Astrocyte (in vitro differentiated cells and primary cell): ENCODE data around the gene UTS2R. TPM values are rescaled to one million over a fixed set of nuclear protein-coding genes. Genes with fewer than 3 reads are reported as not detected.
"Not testable (repeated sequence)": the region's sequence is repeated elsewhere in the genome, so short reads cannot be mapped to it uniquely, and the experiment has no call there.

Source experiments
- DNase-seq: peaks from one replicate; pipeline ENCODE4 v3.0.0-alpha.2; 2010; ENCODE audit warnings: low read depth
- FAIRE-seq: peaks from 2 replicates; lab custom pipeline; 2011; peaks lifted over from hg19 to GRCh38; lab: Jason Lieb, UNC
- H2AFZ ChIP-seq: 2 replicates; pipeline ENCODE4 v1.6.0; 2012; ENCODE audit warnings: low read depth, low read length, inconsistent platforms
- H3K27ac ChIP-seq: 2 replicates; pipeline ENCODE4 v1.5.1; 2011; ENCODE audit warnings: low read depth, low read length, inconsistent platforms
- H3K27me3 ChIP-seq: 2 replicates; pipeline ENCODE4 v1.6.0; 2011; ENCODE audit warnings: low read length, inconsistent platforms; ENCODE audit not compliant: insufficient read depth
- H3K36me3 ChIP-seq: 2 replicates; pipeline ENCODE4 v1.5.1; 2011; ENCODE audit warnings: low read length, inconsistent platforms; ENCODE audit not compliant: insufficient read depth
- H3K4me1 ChIP-seq: 2 replicates; pipeline ENCODE4 v1.5.1; 2011; ENCODE audit warnings: low read length, inconsistent platforms; ENCODE audit not compliant: insufficient read depth
- H3K4me2 ChIP-seq: 2 replicates; pipeline ENCODE4 v1.6.0; 2012; ENCODE audit warnings: low read length, inconsistent platforms
- H3K4me3 ChIP-seq: 2 replicates; pipeline ENCODE4 v1.5.1; 2011; ENCODE audit warnings: low read depth, mild to moderate bottlenecking, low read length, inconsistent platforms; ENCODE audit not compliant: insufficient read depth
- H3K79me2 ChIP-seq: 2 replicates; pipeline ENCODE4 v1.6.0; 2012; ENCODE audit warnings: mild to moderate bottlenecking, low read length, inconsistent platforms; ENCODE audit not compliant: insufficient read depth
- H3K9ac ChIP-seq: 2 replicates; pipeline ENCODE4 v1.6.0; 2012; ENCODE audit warnings: mild to moderate bottlenecking, low read length, inconsistent platforms
- H3K9me3 ChIP-seq: 2 replicates; pipeline ENCODE4 v1.5.1; 2012; ENCODE audit warnings: low read depth, mild to moderate bottlenecking, low read length, inconsistent platforms; ENCODE audit not compliant: insufficient read depth
- H4K20me1 ChIP-seq: 2 replicates; pipeline ENCODE4 v1.6.0; 2012; ENCODE audit warnings: low read length, inconsistent platforms; ENCODE audit not compliant: insufficient read depth
- H3K27ac Mint-ChIP-seq: one replicate; pipeline ENCODE4 v1.8.0; 2021; ENCODE audit warnings: mild to moderate bottlenecking, mixed read lengths; ENCODE audit not compliant: unreplicated experiment
- H3K27me3 Mint-ChIP-seq: one replicate; pipeline ENCODE4 v1.8.0; 2021; ENCODE audit warnings: low read depth, mixed read lengths; ENCODE audit not compliant: unreplicated experiment
- H3K36me3 Mint-ChIP-seq: one replicate; pipeline ENCODE4 v1.8.0; 2021; ENCODE audit warnings: low read depth, mixed read lengths; ENCODE audit not compliant: unreplicated experiment
- H3K4me1 Mint-ChIP-seq: one replicate; pipeline ENCODE4 v1.8.0; 2021; ENCODE audit warnings: low read depth, mixed read lengths; ENCODE audit not compliant: unreplicated experiment
- H3K4me3 Mint-ChIP-seq: one replicate; pipeline ENCODE4 v1.8.0; 2021; ENCODE audit warnings: mild to moderate bottlenecking, moderate library complexity, mixed read lengths; ENCODE audit not compliant: unreplicated experiment
- H3K9me3 Mint-ChIP-seq: one replicate; pipeline ENCODE4 v1.8.0; 2021; ENCODE audit warnings: mild to moderate bottlenecking, mixed read lengths; ENCODE audit not compliant: unreplicated experiment
- EZH2 ChIP-seq: IDR thresholded peaks from 2 replicates; pipeline ENCODE4 v1.6.1; 2012; ENCODE audit warnings: mild to moderate bottlenecking, low read length, inconsistent platforms; ENCODE audit not compliant: insufficient read depth
- total RNA-seq: library from RNA; stranded (reverse); gene quantifications from 2 replicates; pipeline ENCODE4 v1.2.1, GENCODE V29; 2021
- TF ChIP-seq, protein P1 (sequence below): IDR thresholded peaks from 2 replicates; pipeline ENCODE4 v1.5.1; 2011; ENCODE audit warnings: low read depth, mild to moderate bottlenecking, inconsistent platforms, low read length, moderate library complexity; ENCODE audit not compliant: insufficient read depth

UTS2R gene
- total RNA-seq, 1 donor from 2014 or later: not detected

DNA sequence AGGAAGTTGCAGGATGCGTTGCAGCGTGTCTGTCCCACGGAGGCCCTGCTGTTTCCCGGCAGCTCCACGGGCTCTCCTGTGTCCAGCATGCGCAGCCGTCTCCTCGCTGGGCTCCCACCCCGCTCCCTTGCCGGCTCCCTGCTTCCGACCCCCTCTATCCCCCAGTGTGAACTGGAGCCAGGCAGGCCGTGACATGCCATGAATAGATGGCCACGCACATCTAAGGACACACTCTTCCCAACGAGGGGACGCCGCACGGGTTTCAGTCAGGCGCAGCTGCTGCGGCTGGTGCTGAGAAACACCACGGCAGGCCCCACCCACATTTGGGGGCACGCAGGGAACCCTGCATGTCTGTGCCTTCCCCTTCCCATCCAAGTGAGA is 37.4 kb downstream of the UTS2R start:
- Histone ChIP-seq H2AFZ (no peak overlapping the region), H3K27ac (no peak overlapping the region), H3K4me2 (no peak overlapping the region), H3K9me3 (no peaks in the 10 kb centered on the region), H4K20me1 (peaks cover 43% of the 10 kb centered on the region), H3K9ac (no peak overlapping the region), H3K27me3 (no peaks in the 10 kb centered on the region), H3K4me3 (no peak overlapping the region), H3K79me2 (no peaks in the 10 kb centered on the region), H3K36me3 (no peaks in the 10 kb centered on the region), H3K4me1 (peaks cover 8% of the 10 kb centered on the region)
- Mint-ChIP-seq H3K27ac (no peak overlapping the region), H3K36me3 (peaks cover 2% of the 10 kb centered on the region), H3K27me3 (no peaks in the 10 kb centered on the region), H3K4me1 (peaks cover 7% of the 10 kb centered on the region), H3K9me3 (no peaks in the 10 kb centered on the region), H3K4me3 (no peak overlapping the region)
- FAIRE-seq (no peak), DNase-seq (no peak)
- no peak for TF ChIP-seq EZH2
- TF ChIP-seq, protein P1, sequence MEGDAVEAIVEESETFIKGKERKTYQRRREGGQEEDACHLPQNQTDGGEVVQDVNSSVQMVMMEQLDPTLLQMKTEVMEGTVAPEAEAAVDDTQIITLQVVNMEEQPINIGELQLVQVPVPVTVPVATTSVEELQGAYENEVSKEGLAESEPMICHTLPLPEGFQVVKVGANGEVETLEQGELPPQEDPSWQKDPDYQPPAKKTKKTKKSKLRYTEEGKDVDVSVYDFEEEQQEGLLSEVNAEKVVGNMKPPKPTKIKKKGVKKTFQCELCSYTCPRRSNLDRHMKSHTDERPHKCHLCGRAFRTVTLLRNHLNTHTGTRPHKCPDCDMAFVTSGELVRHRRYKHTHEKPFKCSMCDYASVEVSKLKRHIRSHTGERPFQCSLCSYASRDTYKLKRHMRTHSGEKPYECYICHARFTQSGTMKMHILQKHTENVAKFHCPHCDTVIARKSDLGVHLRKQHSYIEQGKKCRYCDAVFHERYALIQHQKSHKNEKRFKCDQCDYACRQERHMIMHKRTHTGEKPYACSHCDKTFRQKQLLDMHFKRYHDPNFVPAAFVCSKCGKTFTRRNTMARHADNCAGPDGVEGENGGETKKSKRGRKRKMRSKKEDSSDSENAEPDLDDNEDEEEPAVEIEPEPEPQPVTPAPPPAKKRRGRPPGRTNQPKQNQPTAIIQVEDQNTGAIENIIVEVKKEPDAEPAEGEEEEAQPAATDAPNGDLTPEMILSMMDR: no peak

- Histone ChIP-seq H2AFZ (no peak overlapping the region), H3K9ac (no peak overlapping the region), H3K27ac (no peak overlapping the region), H4K20me1 (peaks cover 55% of the 10 kb centered on the region), H3K36me3 (no peaks in the 10 kb centered on the region), H3K4me2 (no peak overlapping the region), H3K9me3 (no peaks in the 10 kb centered on the region), H3K4me1 (peaks cover 8% of the 10 kb centered on the region), H3K4me3 (no peak overlapping the region), H3K79me2 (no peaks in the 10 kb centered on the region), H3K27me3 (no peaks in the 10 kb centered on the region)
- H3K9me3 Mint-ChIP-seq: no peaks in the 10 kb centered on the region
- H3K27me3 Mint-ChIP-seq: no peaks in the 10 kb centered on the region
- peaks cover 7% of the 10 kb centered on the region for H3K4me1 Mint-ChIP-seq
- no peak for FAIRE-seq
- no peak overlapping the region for H3K4me3 Mint-ChIP-seq
- DNase-seq: no peak
- no peak overlapping the region for H3K27ac Mint-ChIP-seq
- no peak for TF ChIP-seq EZH2
- TF ChIP-seq, protein P1: no peak
- peaks cover 2% of the 10 kb centered on the region for H3K36me3 Mint-ChIP-seq
Measured at GRCh38 chr17:82410014-82410716, 38.6 kb downstream of the UTS2R start.

DNA sequence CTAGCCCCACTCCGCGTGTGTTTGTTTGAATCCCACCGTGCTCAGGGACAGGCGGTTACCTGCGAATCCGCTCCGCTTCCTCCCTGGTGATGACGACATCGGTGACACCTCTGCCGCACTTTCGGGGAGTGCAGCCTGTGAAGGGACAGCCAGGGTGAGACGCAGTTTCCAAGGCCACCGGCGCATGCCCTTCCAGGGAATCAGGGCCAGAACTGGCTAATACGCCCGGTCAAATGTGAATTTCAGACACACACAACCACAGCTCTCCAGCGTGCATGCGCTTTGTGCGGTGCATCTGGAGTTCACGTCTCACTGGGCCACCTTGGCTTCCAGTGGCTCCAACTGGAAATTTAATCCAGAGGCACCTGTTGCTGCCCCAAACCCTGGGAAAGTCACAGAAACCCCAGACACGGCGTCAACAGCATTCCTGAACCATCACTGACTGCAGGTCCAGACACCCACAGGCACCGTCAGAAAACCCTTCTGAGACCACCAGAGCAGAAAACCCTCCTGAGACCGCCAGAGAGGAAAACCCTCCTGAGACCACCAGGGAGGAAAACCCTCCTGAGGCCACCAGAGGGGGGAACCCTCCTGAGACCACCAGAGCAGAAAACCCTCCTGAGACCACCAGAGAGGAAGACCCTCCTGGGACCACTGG is 40.0 kb downstream of the UTS2R start:
- Histone ChIP-seq H3K36me3 (no peaks in the 10 kb centered on the region), H2AFZ (no peak overlapping the region), H3K27me3 (no peaks in the 10 kb centered on the region), H4K20me1 (peaks cover 68% of the 10 kb centered on the region), H3K4me2 (no peak overlapping the region), H3K4me3 (no peak overlapping the region), H3K79me2 (no peaks in the 10 kb centered on the region), H3K9ac (no peak overlapping the region), H3K27ac (no peak overlapping the region), H3K9me3 (no peaks in the 10 kb centered on the region), H3K4me1 (peaks cover 8% of the 10 kb centered on the region)
- no peak for TF ChIP-seq EZH2
- TF ChIP-seq, protein P1: no peak
- H3K27ac Mint-ChIP-seq: no peak overlapping the region
- DNase-seq: no peak
- H3K36me3 Mint-ChIP-seq: peaks cover 2% of the 10 kb centered on the region
- H3K4me1 Mint-ChIP-seq: peaks cover 7% of the 10 kb centered on the region
- no peak for FAIRE-seq
- H3K27me3 Mint-ChIP-seq: no peaks in the 10 kb centered on the region
- H3K4me3 Mint-ChIP-seq: no peak overlapping the region
- H3K9me3 Mint-ChIP-seq: no peaks in the 10 kb centered on the region

DNA sequence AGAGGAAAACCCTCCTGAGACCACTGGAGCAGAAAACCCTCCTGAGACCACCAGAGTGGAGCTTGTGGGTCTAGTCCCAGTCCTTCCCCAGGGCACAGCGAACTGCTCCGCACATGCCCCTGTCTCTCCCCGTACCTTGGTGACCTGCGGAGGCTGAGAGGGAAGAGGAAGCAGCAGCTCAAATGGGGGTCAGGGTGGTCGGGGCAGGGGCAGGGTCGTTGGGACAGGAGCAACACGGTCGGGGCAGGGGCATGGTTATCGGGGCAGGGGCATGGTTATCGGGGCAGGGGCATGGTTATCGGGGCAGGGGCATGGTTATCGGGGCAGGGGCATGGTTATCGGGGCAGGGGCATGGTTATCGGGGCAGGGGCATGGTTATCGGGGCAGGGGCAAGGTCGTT is 40.5 kb downstream of the UTS2R start:
- not testable (repeated sequence) for H3K9me3 ChIP-seq, H3K27me3 ChIP-seq, H3K27me3 Mint-ChIP-seq, H2AFZ ChIP-seq, H3K79me2 ChIP-seq, H3K4me3 ChIP-seq, H3K9me3 Mint-ChIP-seq, DNase-seq, H3K4me1 Mint-ChIP-seq, H3K4me3 Mint-ChIP-seq, H3K4me2 ChIP-seq, H3K27ac ChIP-seq, H3K4me1 ChIP-seq, H3K9ac ChIP-seq, H3K36me3 ChIP-seq, FAIRE-seq, H3K27ac Mint-ChIP-seq, H3K36me3 Mint-ChIP-seq
- peaks cover 66% of the 10 kb centered on the region for H4K20me1 ChIP-seq
